A549 (cell line): ENCODE measurements around the gene KIAA1755. TPM values are rescaled to one million over a fixed set of nuclear protein-coding genes. Genes with fewer than 3 reads are reported as not detected.

Source experiments
- ATAC-seq, 2 experiments: fragments of 200-7000 bp in 1 of 2; fragments of >200 bp in 1 of 2; cut with Nextera tagmentation in 1 of 2; cut with Tn5 transposase in 1 of 2; 3 replicates each; pipeline versions ENCODE4 v1.8.0 to v1.9.1; 2018 to 2020; ENCODE audit warnings: mild to moderate bottlenecking in 1 of 2, moderate library complexity in 1 of 2
- CTCF ChIA-PET: fragments of 300-600 bp; sonication (Branson Sonifier 250); formaldehyde crosslinking; extraction: SDS; loops from one replicate; lab custom pipeline; 2021; ENCODE audit warnings: antibody characterized with exemption, inconsistent platforms; lab: Yijun Ruan, JAX
- POLR2A ChIA-PET: fragments of 350-600 bp; formaldehyde crosslinking; extraction: SDS; loops from one replicate; lab custom pipeline; 2021; ENCODE audit warnings: antibody characterized with exemption, inconsistent platforms; lab: Yijun Ruan, JAX
- DNase-seq, 2 experiments: peaks; one replicate each; pipeline versions ENCODE4 v3.0.0 to v3.0.0-alpha.2; 2011 to 2016; ENCODE audit warnings: low read depth in 1 of 2, low spot score in 1 of 2
- FAIRE-seq: peaks from 2 replicates; lab custom pipeline; 2011; peaks lifted over from hg19 to GRCh38; lab: Jason Lieb, UNC
- H3K27ac ChIP-seq, 2 experiments: fragments of >200 bp; sonication (Bioruptor Twin); formaldehyde crosslinking; 3 replicates each; pipeline ENCODE4 v1.5.1; 2016 to 2017
- H3K4me1 ChIP-seq: fragments of >200 bp; sonication (Bioruptor Twin); formaldehyde crosslinking; 3 replicates; pipeline ENCODE4 v1.6.1; 2016
- H3K4me2 ChIP-seq: fragments of >200 bp; sonication (Bioruptor Twin); formaldehyde crosslinking; 3 replicates; pipeline ENCODE4 v1.6.1; 2016
- H3K4me3 ChIP-seq: fragments of >200 bp; sonication (Bioruptor Twin); formaldehyde crosslinking; 3 replicates; pipeline ENCODE4 v1.5.1; 2016
- H3K9me3 ChIP-seq: fragments of >200 bp; sonication (Bioruptor Twin); formaldehyde crosslinking; 3 replicates; pipeline ENCODE4 v1.6.1; 2016
- BCL3 ChIP-seq: fragments of >200 bp; sonication (Bioruptor Twin); formaldehyde crosslinking; IDR thresholded peaks from 3 replicates; pipeline ENCODE4 v1.6.1; 2016
- CBX2 ChIP-seq: fragments of 200-600 bp; sonication (generic); IDR thresholded peaks from 2 replicates; pipeline ENCODE4 v1.6.1; 2016; ENCODE audit warnings: low read depth, mild to moderate bottlenecking, borderline replicate concordance
- CBX8 ChIP-seq: fragments of 200-600 bp; sonication (generic); IDR thresholded peaks from 2 replicates; pipeline ENCODE4 v1.6.1; 2016
- CHD2 ChIP-seq: fragments of 150-350 bp; IDR thresholded peaks from 2 replicates; pipeline ENCODE4 v1.6.1; 2014; ENCODE audit warnings: low read length; ENCODE audit not compliant: partially characterized antibody
- CHD4 ChIP-seq: fragments of 200-600 bp; sonication (generic); IDR thresholded peaks from 2 replicates; pipeline ENCODE4 v1.6.1; 2016; ENCODE audit warnings: antibody characterized with exemption, mild to moderate bottlenecking, borderline replicate concordance
- CTCF ChIP-seq: fragments of >200 bp; sonication (Bioruptor Twin); formaldehyde crosslinking; IDR thresholded peaks from 3 replicates; pipeline ENCODE4 v1.5.1; 2016
- EHF ChIP-seq: fragments of 250-450 bp; sonication (Bioruptor Pico); IDR thresholded peaks from 2 replicates; pipeline ENCODE4 v1.5.0; 2020; ENCODE audit warnings: mild to moderate bottlenecking
- EP300 ChIP-seq, 2 experiments: fragments of >200 bp; sonication (Bioruptor Twin); formaldehyde crosslinking; IDR thresholded peaks; 2 replicates in 1 of 2; 3 replicates in 1 of 2; pipeline ENCODE4 v1.6.1; 2016 to 2017
- ESRRA ChIP-seq: fragments of 150-350 bp; IDR thresholded peaks from 2 replicates; pipeline ENCODE4 v1.6.1; 2014; ENCODE audit warnings: mild to moderate bottlenecking, low read length, borderline replicate concordance
- HDAC2 ChIP-seq: fragments of 200-600 bp; sonication (generic); IDR thresholded peaks from 2 replicates; pipeline ENCODE4 v1.6.1; 2016
- HES2 ChIP-seq: fragments of >200 bp; sonication (Bioruptor Twin); formaldehyde crosslinking; IDR thresholded peaks from 2 replicates; pipeline ENCODE4 v1.6.1; 2016
- JUN ChIP-seq, 2 experiments: fragments of >200 bp; sonication (Bioruptor Twin); formaldehyde crosslinking; IDR thresholded peaks; 2 replicates in 1 of 2; 3 replicates in 1 of 2; pipeline ENCODE4 v1.6.1; 2016 to 2017
- KDM1A ChIP-seq: fragments of 200-600 bp; sonication (generic); IDR thresholded peaks from 2 replicates; pipeline ENCODE4 v1.6.1; 2016; ENCODE audit warnings: low read depth, mild to moderate bottlenecking
- MAFK ChIP-seq: fragments of 450-650 bp; IDR thresholded peaks from 2 replicates; pipeline ENCODE4 v1.6.1; 2014; ENCODE audit not compliant: partially characterized antibody
- MAZ ChIP-seq: fragments of 150-350 bp; IDR thresholded peaks from 2 replicates; pipeline ENCODE4 v1.6.1; 2014; ENCODE audit warnings: antibody characterized with exemption, low read depth, low read length, borderline replicate concordance
- MYC ChIP-seq: IDR thresholded peaks from 2 replicates; pipeline ENCODE4 v1.6.1; 2012; ENCODE audit warnings: mild to moderate bottlenecking, inconsistent platforms, low read length, improper control_type of control experiment, borderline replicate concordance
- NR3C1 ChIP-seq: fragments of >200 bp; sonication (Bioruptor Twin); formaldehyde crosslinking; IDR thresholded peaks from 3 replicates; pipeline ENCODE4 v1.6.1; 2017
- PBX3 ChIP-seq: IDR thresholded peaks from 2 replicates; pipeline ENCODE4 v1.6.1; 2012
- PHF8 ChIP-seq: fragments of 200-600 bp; sonication (generic); IDR thresholded peaks from 2 replicates; pipeline ENCODE4 v1.6.1; 2016; ENCODE audit warnings: low read depth, mild to moderate bottlenecking, antibody characterized with exemption, moderate library complexity, borderline replicate concordance
- POLR2A ChIP-seq: IDR thresholded peaks from 2 replicates; pipeline ENCODE4 v1.6.1; 2012; ENCODE audit warnings: mild to moderate bottlenecking, low read length
- RAD21 ChIP-seq, 2 experiments: fragments of >200 bp in 1 of 2; sonication (Bioruptor Twin) in 1 of 2; formaldehyde crosslinking in 1 of 2; IDR thresholded peaks in 1 of 2; conservative IDR thresholded peaks in 1 of 2; 2 replicates in 1 of 2; 3 replicates in 1 of 2; pipeline ENCODE4 v1.6.1; 2012 to 2018; ENCODE audit warnings: inconsistent platforms in 1 of 2
- REST ChIP-seq: fragments of 200-600 bp; sonication (generic); IDR thresholded peaks from 2 replicates; pipeline ENCODE4 v1.6.1; 2016; ENCODE audit warnings: antibody characterized with exemption, mild to moderate bottlenecking, moderate library complexity
- TFCP2L1 ChIP-seq: fragments of 250-450 bp; sonication (Bioruptor Pico); IDR thresholded peaks from 2 replicates; pipeline ENCODE4 v1.5.0; 2021; ENCODE audit warnings: mild to moderate bottlenecking
- ZC3H11A ChIP-seq: fragments of 450-650 bp; IDR thresholded peaks from 2 replicates; pipeline ENCODE4 v1.6.1; 2014; ENCODE audit warnings: antibody characterized with exemption, mild to moderate bottlenecking
- ZFP36 ChIP-seq: fragments of 450-650 bp; IDR thresholded peaks from 2 replicates; pipeline ENCODE4 v1.6.1; 2014; ENCODE audit warnings: borderline replicate concordance; ENCODE audit not compliant: partially characterized antibody
- WGBS: methylation state at CpG from one replicate; pipeline ENCODE4 v1.1.6; 2017; ENCODE audit errors: missing lambda C conversion rate; 5-methylcytosine and 5-hydroxymethylcytosine counted together
- polyA plus RNA-seq, 4 experiments: library from polyadenylated mRNA; depleted of rRNA in 3 of 4; stranded (reverse); fragments of >200 nt; fragmentation: RNase III in 1 of 4; extraction: RNeasy Plus Mini Kit Qiagen cat#74134 plus additional on column Dnase treatment in 1 of 4; gene quantifications; 2 replicates in 3 of 4; 3 replicates in 1 of 4; pipeline ENCODE4 v1.2.3, GENCODE V29; 2011 to 2017

Gene KIAA1755
- polyA plus RNA-seq, 2 of the 4 experiments (the other 2 are of a cell fraction): 0.04 to 0.21 TPM

- CTCF ChIA-PET: interaction anchor here (1.0 to 2.2 kb wide), 8 partner anchors 9 to 745 kb away, joined by 3 to 7 read pairs (median 4); no protein-coding TSS in a partner anchor
- DNase-seq: no peak
- no peaks in the 10 kb centered on the region for H3K4me1 ChIP-seq
- H3K4me2 ChIP-seq: no peak overlapping the region
- POLR2A ChIA-PET: no interaction called here
- H3K27ac ChIP-seq: no peak overlapping the region
- H3K4me3 ChIP-seq: no peak overlapping the region
- FAIRE-seq: no peak
- TF ChIP-seq ESRRA (no peak), NR3C1 (no peak), HDAC2 (no peak), MAZ (no peak), BCL3 (no peak), MYC (no peak), PBX3 (no peak), CHD2 (no peak), RAD21 (conservative IDR thresholded peaks at IDR 0.05 in 1 of 2, IDR thresholded peaks at IDR 0.05 in 1 of 2) (no peak), CBX2 (no peak), POLR2A (no peak), REST (no peak), CHD4 (no peak), CBX8 (no peak)
- peaks cover 5% of the 10 kb centered on the region; the same call in 1 of the 3 replicates for H3K9me3 ChIP-seq
- WGBS: 37% methylated on average over 4 of the region's 4 CpGs
- no peak for ATAC-seq
Measured at GRCh38 chr20:38308047-38308438, 47.5 kb upstream of the KIAA1755 start.

GRCh38 chr20:38307371-38308046, 47.0 kb upstream of the KIAA1755 start:
- peaks cover 5% of the 10 kb centered on the region; the same call in 1 of the 3 replicates for H3K9me3 ChIP-seq

More at GRCh38 chr20:38307371-38308046, 47.0 kb upstream of the KIAA1755 start:
- no peaks in the 10 kb centered on the region for H3K4me1 ChIP-seq
- FAIRE-seq (no peak), DNase-seq (no peak)
- H3K4me3 ChIP-seq: no peak overlapping the region
- no peak for TF ChIP-seq CTCF
- TF ChIP-seq ZFP36: no peak
- TF ChIP-seq TFCP2L1 (CRISPR knock-in tag): no peak
- no peak for TF ChIP-seq EHF
- no peak for TF ChIP-seq PBX3
- no peak for TF ChIP-seq PHF8
- no peak for TF ChIP-seq KDM1A
- TF ChIP-seq JUN (IDR thresholded peaks at IDR 0.05): no peak
- no peak for TF ChIP-seq EP300 (IDR thresholded peaks at IDR 0.05)
- no peak for TF ChIP-seq MAFK
- TF ChIP-seq ZC3H11A: no peak
- TF ChIP-seq HES2: no peak
- TF ChIP-seq, all 56 proteins: peak for 0
- 63% methylated on average over 8 of the region's 8 CpGs for WGBS
- no peak overlapping the region for H3K4me2 ChIP-seq
- POLR2A ChIA-PET: no interaction called here
- no peak overlapping the region for H3K27ac ChIP-seq
- no peak for ATAC-seq
- CTCF ChIA-PET: interaction anchor here (1.0 to 2.0 kb wide), 5 partner anchors 9 to 744 kb away, joined by 3 to 7 read pairs (median 3); no protein-coding TSS in a partner anchor
